Head of caudate nucleus (tissue), 42 donors: Measurements from ENCODE around the gene FAIM2.

ENCODE experiments used
- DNase-seq, 42 donors: peaks; one replicate each; pipeline versions ENCODE4 v3.0.0 to v3.0.0-alpha.2; 2020 to 2021; ENCODE audit warnings: mixed read lengths in 7 of 42
- intact Hi-C: fragments of 100-400 bp; cut with DNase I; formaldehyde crosslinking; loops from one replicate; pipeline ENCODE4 v1.15.0; 2022

Gene FAIM2

DNA sequence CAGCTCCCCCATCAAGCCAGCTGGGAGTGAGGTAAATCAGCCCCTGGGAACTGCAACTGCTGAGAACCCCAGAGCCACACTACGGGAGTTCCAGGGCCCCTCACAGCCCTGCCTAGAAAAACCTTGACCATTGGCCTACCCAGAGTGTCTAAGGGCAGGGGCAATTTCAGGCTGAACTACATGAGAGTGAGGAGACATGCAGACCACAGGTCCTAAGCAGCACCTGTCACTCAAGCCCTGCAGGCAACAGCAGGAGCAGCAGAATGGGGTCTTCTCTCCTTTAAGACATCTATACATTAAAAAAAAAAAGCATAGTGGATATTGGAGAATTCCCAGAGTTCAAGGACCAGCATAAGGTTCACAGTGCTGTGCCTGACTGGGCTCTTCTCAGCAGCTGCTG, 80.3 kb downstream of the FAIM2 start:
- intact Hi-C loops, result no loop called here
- no peak for DNase-seq

DNA sequence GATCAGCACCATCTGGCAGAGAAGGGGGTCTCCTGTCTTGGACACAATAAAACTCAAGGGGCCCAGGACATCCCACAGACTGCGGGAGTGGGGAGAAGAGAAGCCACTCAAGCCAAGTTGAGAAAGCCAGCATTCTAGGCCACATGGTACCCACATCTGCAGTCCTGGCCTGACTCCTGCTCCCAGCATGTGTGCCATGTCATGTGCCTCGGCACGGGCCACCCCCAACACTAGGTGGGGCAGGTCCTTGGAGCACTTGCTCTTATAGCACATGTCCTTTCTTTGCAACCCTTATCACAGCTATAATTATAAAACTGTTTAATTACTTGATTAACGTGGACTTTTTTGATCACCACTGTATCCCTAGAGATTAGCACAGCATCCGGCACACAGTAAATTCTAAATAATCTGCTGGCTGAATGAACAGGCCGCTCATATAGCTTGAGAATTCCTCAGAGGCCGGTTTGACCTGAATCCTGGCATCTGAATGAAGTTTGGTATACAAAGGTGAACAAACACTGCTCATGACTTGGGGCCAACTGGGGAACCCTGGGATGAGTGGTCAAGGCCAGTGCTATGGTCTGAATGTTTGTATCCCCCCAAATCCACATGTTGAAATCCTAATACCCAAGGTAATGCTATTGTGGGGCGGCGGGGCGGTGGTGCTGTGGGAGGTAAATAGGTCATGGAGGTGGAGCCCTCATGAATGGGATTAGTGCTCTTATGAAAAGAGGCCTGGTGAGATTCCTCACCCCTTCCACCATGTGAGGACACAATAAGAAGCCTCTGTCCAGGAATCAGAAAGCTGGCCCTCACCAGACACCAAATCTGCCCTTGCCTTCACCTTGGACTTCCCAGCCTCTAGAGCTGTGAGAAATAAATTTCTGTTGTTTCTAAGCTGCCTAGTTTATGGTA, 82.1 kb downstream of the FAIM2 start:
- DNase-seq, result peak in 18 of 42 donors; percentile 19 to 82 (median 44)
- intact Hi-C loops, result no loop called here

DNA sequence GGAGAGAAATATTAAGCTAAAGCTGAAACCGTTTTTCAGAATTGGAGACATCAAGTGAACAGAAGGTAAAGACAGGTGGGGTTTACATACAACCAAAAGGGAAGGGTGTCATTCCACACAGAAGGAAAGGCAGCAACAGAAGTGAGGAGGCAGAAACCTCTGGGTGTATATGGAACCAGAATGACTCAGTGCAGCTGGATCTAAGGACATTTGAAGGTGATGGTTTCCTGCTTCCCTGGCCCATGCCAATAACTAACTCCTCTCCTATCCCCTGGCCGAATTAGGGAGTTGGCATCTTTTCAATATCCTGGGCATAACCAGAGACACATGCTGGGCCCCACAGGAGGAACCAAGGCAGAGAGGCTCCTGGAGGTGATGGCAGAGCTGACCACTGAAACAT, 83.9 kb downstream of the FAIM2 start:
- intact Hi-C loops, result no loop called here
- DNase-seq, result no peak

DNA sequence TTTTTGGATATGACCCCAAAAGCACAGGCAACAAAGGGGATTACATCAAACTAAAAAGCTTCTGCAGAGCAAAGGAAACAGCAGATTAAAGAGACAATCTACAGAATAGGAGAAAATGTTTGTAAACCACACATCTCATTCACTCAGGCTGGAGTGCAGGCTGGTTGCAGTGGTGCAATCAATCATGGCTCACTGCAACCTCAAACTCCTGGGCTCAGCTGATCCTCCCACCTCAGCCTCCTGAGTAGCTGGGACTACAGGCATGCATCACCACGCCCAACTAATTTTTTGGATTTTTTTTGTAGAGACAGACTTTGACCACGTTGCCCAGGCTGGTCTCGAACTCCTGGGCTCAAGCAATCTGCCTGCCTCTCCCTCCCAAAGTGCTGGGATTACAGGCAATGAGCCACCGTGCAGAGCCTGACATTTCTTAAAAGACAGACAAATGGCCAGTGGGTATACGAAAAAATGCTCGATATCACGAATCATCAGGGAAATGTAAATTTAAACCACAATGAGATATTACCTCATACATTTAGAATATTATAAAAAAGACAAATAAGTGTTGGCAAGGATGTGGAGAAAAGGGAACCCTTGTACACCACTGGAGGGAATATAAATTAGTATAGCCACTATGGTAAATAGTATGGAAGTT, 85.3 kb downstream of the FAIM2 start:
- no peak for DNase-seq
- intact Hi-C loops, result no loop called here
